Ovary (tissue), 3 donors: Measurements from ENCODE around the gene ZNF629.

Experiments used
- EP300 ChIP-seq: sonication (generic); formaldehyde crosslinking; IDR thresholded peaks from one replicate; pipeline ENCODE4 v1.6.1; 2017; ENCODE audit warnings: antibody characterized with exemption
- POLR2A ChIP-seq: fragments of 450-650 bp; IDR thresholded peaks from one replicate; pipeline ENCODE4 v1.6.1; 2017; ENCODE audit warnings: antibody characterized with exemption, mild to moderate bottlenecking, moderate library complexity
- TF ChIP-seq, protein P1 (sequence below), 3 donors: fragments of 450-650 bp in 2 of 3; fragments of 200-600 bp in 1 of 3; IDR thresholded peaks; one replicate each; pipeline versions ENCODE4 v1.5.1 to v1.8.0; 2016 to 2022; ENCODE audit warnings: antibody characterized with exemption in 3 of 3, mild to moderate bottlenecking in 1 of 3
- donor health status: DM: no; HTN: no; CAD: no.

DNA sequence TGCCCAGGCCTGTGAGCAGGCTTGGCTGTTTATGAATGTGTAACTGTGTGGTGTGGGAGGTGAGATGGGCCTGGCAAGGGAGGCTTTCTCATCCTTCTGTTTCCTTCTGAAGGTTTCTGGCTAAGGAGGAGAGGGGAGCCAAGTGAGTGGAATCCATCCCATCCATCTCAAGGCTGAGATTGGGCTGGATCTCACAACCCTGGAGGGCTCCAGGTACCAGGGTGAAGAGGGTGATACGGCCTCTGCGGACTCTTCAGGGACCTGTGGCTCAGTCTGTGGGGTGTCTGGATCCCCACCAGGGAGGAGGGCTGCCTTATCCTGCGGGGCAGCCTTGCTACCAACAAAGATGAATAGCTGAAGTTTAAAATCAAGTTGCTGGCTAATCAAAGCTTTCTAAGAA, 7.0 kb downstream of the ZNF629 start:
- TF ChIP-seq, protein P1, sequence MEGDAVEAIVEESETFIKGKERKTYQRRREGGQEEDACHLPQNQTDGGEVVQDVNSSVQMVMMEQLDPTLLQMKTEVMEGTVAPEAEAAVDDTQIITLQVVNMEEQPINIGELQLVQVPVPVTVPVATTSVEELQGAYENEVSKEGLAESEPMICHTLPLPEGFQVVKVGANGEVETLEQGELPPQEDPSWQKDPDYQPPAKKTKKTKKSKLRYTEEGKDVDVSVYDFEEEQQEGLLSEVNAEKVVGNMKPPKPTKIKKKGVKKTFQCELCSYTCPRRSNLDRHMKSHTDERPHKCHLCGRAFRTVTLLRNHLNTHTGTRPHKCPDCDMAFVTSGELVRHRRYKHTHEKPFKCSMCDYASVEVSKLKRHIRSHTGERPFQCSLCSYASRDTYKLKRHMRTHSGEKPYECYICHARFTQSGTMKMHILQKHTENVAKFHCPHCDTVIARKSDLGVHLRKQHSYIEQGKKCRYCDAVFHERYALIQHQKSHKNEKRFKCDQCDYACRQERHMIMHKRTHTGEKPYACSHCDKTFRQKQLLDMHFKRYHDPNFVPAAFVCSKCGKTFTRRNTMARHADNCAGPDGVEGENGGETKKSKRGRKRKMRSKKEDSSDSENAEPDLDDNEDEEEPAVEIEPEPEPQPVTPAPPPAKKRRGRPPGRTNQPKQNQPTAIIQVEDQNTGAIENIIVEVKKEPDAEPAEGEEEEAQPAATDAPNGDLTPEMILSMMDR (IDR thresholded peaks at IDR 0.05) = no peak
- TF ChIP-seq POLR2A (no peak), EP300 (no peak)
